Activated CD4-positive, alpha-beta T cell treated with anti-CD3 and anti-CD28 coated beads, Interleukin-2, Interleukin-6, amounts not matched to agents 100 ng/mL and 50 ng/mL, durations not matched to agents 16 hours and 8 hours (primary cell): ENCODE results near the gene USP3.
"Not testable (repeated sequence)": the region's sequence is repeated elsewhere in the genome, so short reads cannot be mapped to it uniquely, and the experiment has no call there.

Experiments used
- DNase-seq: peaks from one replicate; pipeline ENCODE4 v3.0.0-alpha.2; 2020

USP3 gene

DNA sequence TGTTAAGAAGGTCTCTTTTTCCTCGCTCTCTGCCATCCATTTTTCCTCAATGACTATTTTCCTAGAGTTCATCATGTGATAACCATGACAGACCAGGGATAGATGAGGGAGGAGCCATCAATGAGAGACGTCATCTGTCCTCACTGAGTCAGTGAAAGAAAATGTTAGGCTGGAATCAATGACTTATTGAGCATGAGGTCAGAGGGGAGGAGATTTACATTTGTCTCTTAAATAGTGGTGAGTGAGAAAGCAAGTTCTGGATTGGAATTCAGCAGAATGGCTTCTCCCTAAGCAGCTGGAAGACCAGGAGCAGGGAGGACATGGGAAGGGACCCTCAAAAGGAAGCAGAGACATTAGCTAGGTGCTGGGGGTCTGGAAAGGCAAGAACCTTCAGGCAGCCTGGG lies 28.2 kb upstream of the USP3 start:
- no peak for DNase-seq

- DNase-seq = no peak
These were observed 26.1 kb upstream of the USP3 start for GRCh38 chr15:63478243-63478642.

- DNase-seq = no peak
These were observed 24.0 kb upstream of the USP3 start for GRCh38 chr15:63480441-63480821.

GRCh38 chr15:63481105-63481810 lies 23.1 kb upstream of the USP3 start:
- DNase-seq = peak; percentile 75

DNA sequence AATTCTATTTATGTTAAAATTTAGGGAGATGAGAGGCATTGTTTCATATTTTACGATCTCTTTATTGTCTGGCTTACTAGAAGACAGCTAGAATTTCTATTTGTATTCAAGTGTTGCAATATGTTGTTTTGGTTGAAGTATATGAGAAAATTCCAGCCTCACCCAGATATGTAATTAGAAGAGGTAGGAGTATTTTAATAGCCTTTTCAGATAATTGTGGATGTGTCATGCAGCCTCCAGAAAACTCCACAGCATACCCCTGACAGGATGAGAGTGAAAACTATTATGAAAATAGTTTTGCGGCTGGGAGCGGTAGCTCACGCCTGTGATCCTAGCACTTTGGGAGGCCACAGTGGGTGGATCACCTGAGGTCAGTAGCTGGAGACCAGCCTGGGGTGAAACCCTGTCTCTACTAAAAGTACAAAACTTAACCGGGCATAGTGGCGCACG lies 21.5 kb upstream of the USP3 start:
- no peak for DNase-seq

GRCh38 chr15:63483521-63484371 lies 20.6 kb upstream of the USP3 start:
- DNase-seq = peak; percentile 72

DNA sequence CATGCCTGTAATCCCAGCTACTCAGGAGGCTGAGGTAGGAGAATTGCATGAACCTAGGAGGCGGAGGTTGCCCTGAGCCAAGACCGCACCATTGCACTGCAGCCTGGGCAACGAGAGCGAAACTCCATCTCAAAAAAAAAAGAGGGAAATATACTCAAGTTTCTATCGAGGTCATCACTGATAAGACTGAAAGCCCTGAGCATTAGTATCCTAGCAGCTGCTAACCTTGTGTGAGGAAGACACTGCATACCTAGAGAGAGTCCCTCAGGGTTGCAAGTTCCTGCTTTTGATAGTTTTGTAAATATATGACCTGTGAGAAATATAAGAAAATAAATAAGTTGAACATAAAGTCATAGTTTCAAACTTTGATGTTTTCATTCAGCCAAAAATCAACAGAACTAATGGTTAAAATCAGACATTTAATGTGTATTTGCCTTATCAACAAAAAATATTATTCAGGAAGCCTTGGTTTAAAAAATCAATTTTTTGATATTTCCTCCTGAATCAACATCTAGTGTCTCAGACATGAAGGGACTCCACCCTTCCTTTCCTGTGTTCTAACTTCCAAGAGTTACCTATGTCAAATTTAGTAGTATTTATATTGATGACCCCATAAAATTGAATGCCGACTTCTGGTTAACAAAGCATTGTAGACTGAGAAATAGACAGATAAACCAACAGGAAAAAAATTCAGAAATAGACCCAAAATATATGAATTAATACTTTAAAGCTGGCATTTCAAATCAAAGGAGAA lies 19.8 kb upstream of the USP3 start:
- no peak for DNase-seq

GRCh38 chr15:63487076-63487757 lies 17.2 kb upstream of the USP3 start:
- peak; percentile 94 for DNase-seq

- not testable (repeated sequence) for DNase-seq
These were observed 16.5 kb upstream of the USP3 start for GRCh38 chr15:63487758-63488397.

DNA sequence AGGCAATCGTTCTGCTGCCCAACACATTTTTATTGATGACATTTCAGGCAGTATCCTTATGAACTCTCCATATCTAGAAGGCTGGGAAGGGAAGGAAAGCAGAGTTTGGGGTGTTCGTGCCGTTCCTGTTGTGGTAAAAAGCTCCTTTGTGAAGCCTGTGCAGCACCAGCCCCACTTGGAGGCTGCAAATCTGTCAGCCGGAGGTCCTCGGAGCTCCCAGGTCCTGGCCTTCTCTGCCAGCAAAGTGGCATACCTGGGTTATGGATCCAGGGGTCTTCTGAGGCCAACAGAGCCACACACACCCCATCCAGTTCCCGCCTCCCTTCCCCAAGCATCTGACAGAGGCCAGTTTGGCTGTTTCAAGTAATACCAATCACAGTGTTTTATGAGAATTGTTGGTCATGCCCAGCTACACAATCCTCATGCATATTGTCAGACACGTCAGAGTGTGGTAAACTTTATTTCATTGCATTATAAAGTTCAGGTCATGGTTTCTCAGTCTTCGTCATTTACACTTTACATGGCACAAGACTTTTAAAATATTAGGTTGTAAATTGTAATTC lies 15.9 kb upstream of the USP3 start:
- DNase-seq = no peak

DNA sequence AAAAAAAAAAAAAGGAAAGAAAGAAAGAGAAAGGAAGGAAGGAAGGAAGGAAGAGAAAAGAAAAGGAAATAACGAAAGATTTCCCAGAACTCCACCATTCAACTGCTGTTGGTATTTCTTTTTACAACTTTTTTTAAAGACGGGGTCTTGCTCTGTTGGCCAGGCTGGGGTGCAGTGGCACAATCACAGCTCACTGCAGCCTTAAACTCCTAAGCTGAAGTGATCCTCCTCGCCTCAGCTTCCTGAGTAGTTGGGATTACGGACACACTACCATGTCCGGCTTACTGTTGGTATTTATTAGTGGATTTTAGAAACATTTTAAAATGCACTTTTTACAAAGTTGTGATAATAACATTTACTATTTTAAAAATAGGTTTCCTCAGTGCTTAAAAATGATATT lies 15.0 kb upstream of the USP3 start:
- DNase-seq = no peak

DNA sequence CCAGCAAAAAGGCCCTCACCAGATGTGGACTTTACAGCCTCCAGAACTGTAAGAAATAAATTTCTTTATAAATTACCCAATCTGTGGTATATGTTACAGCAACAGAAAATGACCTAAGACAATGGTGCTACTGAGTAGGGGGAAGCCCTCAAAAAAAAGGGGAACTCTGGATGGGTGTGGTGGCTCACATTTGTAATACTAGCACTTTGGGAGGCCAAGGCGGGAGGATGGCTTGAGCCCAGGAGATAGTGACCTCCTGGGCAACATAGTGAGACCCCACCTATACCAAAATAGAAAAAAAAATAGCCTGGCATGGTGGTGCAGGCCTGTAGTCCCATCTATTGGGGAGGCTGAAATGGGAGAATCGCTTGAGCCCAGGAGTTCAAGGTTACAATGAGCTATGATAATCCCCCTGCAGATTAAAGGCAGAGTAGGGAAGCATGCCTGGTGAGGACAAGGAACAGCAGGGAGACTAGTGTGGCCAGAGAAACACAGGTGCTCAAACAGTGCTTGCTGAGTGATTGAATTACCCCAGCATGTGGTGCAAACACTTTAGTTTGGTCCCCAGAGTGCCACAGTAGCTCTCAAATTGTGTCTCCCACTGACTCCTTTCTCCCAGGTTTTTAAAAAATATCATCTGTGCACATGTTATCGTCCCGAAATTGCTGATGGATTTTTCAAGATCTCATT lies 13.9 kb upstream of the USP3 start:
- DNase-seq = no peak

DNA sequence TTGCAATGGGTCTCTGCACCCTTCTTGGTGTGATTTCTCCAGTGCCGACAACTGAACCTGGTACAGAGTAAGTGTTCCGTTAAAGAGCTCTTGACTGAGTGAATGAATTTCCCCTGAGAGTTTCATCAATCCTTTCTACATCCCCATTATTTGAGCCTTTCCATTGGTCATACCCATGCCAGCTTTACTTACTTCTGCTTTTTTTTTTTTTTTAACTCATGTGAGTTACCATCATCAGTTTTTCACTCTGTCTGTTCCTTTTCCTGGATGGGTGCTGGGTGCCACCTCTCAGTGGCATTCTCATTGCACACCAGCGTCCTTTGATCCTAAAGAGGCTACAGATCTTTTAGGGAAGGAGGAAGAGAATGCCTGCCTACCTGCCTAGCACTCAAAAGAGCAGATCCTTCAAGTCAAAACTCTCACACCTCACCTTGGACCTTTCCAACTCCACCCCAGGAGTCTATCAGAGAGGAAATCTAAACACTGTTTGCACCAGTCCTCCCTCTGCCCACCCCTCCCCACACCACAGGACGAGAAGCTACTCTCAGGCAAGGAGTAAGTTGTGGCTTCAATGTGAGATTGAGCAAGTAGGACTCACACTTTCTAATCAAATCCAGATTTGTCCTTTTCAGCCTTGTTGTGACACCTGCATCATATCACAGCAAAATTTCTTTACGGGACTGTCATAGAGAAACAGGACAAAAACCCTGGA lies 13.1 kb upstream of the USP3 start:
- DNase-seq = no peak

DNA sequence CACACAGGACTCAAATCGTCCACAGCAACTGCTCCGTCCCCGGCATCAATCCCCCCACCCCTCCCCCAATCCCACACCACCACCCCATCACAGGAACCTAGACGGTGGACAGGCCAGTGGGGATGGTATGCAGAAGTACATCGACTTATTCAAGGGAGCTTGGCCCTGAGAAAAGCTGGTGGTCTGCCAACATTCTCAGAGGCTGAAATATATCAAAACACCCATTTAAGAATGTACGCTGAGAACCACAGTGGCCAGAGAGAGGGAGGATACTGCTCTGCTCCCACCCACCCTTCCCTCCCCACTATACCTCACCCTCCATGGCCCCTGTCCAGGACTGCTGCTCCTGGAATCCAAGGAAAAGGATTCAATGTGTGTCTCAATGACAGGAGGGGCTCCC lies 12.4 kb upstream of the USP3 start:
- no peak for DNase-seq

DNA sequence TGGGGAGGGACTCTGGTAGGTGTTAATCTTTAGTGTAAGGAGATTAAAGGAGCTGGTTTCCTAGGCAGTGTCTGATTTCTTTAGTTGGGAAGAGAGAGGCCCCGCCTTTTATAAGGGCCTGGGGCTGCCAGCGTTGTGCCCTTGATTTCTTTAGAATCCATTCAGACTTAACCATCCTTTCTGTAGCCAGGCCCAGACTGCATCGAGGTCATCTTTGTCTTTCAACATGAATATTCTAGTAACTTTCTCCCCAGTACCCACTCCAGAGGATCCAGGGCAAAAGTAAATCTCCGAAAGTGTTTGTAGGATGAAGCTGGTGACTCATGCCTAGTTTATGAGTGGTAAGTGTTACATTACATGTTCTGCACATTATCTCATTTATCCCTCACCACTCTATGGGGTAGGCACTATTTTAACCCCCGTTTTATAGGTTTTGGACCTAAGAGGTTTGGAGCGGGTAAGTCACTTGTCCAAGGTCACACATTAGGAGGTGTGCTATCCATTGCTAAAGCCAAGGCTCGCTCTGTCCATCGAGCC lies 11.8 kb upstream of the USP3 start:
- DNase-seq = no peak

DNA sequence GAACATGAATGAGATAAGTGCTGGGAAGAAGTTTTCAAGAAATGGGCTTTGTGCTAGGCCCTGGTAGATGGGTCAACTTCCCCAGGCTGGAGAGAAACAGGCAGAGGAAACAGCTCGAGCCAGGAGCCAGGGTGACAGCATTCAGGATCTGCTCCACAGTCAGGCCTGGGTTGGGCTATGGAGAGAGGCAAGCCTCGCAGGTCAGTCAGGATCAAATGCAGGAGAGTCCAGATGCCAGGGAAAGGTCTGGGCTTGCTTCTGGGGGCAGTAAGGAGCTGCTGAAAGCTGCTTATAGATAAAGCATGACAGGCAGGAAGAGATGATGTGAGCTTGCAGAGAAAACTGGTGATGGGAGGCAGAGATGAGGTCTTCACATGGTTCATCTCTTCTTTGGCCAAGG lies 11.0 kb upstream of the USP3 start:
- no peak for DNase-seq

DNA sequence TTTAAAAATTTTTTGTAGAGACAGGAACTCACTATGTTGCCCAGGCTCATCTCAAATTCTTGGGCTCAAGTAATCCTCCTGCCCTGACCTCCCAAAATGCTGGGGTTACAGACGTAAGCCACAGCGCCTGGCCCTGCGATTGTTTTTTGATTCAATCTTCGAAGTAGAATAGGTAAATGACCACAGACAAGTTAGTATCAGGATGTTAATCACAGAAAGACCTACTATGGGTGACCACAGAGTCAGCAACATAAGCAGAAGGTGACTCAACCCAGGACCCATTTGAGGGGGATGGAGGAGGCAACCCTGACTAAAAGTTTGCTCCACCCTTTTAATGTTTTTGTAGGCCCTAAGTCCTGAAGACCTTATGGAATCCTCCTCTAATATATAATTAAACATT lies 10.0 kb upstream of the USP3 start:
- DNase-seq = peak; percentile 82

DNA sequence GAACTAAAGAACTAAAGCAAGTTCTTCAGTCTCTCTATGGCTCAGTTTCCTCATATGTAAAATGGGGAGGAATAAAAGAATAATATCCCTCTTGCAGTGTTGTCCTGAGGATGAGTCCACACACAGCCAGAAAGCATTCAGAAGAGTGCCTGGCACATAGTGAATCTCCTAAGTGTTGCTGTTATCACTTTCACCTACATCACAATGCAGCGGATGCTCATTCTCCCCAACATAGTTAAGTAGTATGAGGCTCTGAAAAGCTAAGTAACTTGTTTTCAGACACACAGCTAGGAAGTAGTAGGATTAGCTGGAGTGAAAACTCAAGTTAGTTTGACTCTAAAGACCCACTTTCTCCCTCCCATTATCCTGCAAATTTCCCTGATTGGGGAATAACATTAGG lies 9.1 kb upstream of the USP3 start:
- DNase-seq = peak; percentile 44

- DNase-seq = no peak
These were observed 8.5 kb upstream of the USP3 start for GRCh38 chr15:63495780-63496488.
